ENCODE data around the gene CDC26.
A peak's percentile ranks its signal among the peaks of the same experiment; 100 is the strongest.

DNA sequence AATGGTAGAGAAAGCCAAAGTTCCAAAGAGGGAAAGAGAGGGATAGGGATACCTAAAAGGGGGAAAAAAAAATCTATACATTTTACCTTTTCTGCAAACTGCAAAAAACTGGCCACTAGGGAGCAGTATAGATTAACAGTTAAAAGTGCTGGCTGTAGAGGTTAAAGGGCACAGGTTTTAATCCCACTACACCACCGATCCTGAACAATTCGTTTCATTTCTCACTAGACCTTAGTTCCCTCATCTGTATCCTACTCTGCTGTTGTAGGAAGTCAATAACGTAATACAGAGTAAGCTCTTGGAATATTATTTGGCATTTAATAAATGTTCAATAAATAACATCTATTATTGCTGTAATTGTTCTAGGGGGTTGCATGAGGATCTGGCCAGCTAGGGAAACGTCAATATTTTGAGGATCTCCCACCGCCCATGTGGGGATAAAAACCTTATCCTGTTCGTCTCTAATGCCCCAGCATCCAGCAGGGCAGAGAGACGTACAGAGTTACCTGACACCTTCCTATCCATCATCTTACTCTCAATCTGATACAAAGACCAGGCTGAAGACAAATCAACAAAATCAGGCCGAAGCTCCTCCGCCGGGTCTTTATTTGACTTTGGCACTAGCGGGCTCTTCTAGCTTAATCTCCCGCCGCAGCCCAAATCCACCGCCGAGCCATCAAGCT, 757 bp downstream of the CDC26 start:
- TF ChIP-seq, protein P1, sequence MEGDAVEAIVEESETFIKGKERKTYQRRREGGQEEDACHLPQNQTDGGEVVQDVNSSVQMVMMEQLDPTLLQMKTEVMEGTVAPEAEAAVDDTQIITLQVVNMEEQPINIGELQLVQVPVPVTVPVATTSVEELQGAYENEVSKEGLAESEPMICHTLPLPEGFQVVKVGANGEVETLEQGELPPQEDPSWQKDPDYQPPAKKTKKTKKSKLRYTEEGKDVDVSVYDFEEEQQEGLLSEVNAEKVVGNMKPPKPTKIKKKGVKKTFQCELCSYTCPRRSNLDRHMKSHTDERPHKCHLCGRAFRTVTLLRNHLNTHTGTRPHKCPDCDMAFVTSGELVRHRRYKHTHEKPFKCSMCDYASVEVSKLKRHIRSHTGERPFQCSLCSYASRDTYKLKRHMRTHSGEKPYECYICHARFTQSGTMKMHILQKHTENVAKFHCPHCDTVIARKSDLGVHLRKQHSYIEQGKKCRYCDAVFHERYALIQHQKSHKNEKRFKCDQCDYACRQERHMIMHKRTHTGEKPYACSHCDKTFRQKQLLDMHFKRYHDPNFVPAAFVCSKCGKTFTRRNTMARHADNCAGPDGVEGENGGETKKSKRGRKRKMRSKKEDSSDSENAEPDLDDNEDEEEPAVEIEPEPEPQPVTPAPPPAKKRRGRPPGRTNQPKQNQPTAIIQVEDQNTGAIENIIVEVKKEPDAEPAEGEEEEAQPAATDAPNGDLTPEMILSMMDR (IDR thresholded peaks at IDR 0.05; ENCODE audit: low read length): peak; percentile 74
- TF ChIP-seq EZH2 (IDR thresholded peaks at IDR 0.05; ENCODE audit: borderline replicate concordance, low read length): no peak

Data from OCI-LY1 (cell line).